Islet of Langerhans (tissue), 1 donor: Measurements from ENCODE around the gene COL23A1.

Experiments used
- FAIRE-seq: peaks from one replicate; lab custom pipeline; 2011; peaks lifted over from hg19 to GRCh38; lab: Jason Lieb, UNC

COL23A1 gene

DNA sequence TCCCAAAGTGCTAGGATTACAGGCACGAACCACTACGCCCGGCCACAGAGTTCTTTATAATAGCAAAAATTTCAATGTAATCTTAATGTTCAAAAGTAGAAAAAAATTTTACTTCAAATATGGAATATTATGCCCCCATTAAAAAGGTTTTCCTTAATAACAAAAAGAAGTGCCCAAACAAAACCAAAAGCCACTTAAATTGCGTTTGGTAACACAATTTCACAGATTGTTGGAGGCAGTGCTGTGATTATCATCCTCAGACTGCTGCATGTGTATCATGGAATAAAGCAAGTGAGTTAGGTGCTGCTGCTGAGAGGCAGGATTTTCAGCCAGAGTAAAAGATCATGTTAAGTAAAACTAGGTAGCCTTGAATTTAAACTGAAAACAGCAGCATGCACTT is 132.7 kb downstream of the COL23A1 start:
- FAIRE-seq: no peak

- no peak for FAIRE-seq
Observed at GRCh38 chr5:178455480-178455835, 134.7 kb downstream of the COL23A1 start.

- FAIRE-seq: no peak
Observed at GRCh38 chr5:178454821-178455479, 135.2 kb downstream of the COL23A1 start.

DNA sequence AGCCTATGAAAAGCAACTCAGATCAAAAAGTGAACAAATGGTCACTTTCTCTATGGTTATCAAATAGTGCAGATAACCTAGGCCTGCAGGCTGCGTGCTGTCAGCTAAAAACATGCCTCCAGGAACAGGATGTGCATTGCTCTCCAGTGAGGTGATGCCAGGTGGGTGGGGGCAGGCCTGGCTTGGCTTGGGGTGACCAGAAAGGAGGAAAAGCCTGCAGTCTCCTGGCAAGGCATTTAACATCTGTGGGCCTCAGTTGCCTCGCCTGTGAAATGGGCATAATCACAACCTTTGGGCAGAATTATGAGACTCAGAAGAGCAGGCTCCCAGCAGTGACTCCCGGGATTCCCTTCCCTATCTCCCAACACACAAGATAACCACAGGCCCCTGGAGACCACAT is 135.9 kb downstream of the COL23A1 start:
- no peak for FAIRE-seq

DNA sequence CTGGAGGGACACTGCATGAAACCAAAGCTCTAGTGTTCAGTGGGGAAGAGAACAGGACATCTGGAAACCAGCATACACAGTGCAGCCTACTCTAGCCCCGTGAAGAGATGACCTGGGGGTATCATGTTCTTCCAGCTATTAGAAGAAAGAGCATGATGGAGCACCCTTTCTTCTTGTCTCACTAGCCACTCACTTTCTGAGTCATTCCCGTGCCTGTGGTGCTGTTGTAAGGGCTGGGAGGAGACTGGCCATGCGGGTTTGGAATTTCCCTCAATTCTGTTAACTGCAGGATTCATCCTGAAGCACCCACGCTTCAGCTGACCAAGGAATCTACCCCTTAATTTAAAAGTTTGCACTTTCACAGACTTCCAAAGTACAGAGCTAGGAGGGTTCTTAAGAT is 137.0 kb downstream of the COL23A1 start:
- FAIRE-seq: no peak

DNA sequence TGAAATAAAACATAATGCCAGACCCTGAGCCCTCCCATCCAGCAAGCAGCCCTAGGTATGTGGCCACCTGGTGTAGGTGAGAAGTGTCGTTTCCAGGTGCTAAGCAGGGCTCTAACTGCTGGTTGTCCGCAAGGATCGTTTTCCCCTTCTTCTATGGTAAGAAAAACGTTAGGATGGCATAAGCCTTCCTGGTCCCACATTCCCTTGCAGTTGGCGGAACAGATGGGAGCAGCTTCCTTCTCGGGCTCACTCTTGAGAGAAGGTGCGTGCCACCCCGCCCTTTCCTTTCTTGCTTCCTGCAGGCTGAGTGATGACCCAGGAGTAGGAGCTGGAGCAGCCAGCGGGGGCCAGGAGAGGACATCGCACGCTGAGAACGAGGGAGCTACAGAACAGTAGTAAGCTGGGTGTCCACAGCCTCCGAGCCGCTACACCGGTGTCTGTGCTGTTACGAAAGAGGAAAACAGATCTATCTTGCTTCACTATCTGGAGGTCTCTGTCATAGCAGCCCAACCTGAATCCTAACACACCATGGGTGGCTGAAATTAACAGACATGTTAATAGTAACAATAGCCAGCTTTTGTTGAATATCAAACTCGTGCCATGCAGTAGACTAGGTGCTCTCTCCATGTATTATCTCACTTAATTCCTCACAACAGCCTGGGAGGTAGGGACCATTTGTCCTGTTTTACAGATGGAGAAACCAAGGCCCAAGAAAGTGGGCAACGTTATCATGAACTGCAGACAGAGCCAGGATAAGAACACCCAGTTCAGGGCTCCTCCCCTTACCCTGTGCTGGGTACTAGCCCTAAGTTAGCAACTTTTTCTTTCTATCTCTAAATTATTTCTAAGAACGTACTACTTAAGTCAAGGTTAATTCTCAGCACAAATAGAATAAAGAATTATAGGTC is 139.8 kb downstream of the COL23A1 start:
- FAIRE-seq: no peak

- FAIRE-seq: no peak
Observed at GRCh38 chr5:178449163-178450070, 140.8 kb downstream of the COL23A1 start.

- FAIRE-seq: no peak
Observed at GRCh38 chr5:178445534-178445933, 144.7 kb downstream of the COL23A1 start.

- no peak for FAIRE-seq
Observed at GRCh38 chr5:178442405-178443257, 147.6 kb downstream of the COL23A1 start.

- FAIRE-seq: no peak
Observed at GRCh38 chr5:178441486-178442270, 148.5 kb downstream of the COL23A1 start.

DNA sequence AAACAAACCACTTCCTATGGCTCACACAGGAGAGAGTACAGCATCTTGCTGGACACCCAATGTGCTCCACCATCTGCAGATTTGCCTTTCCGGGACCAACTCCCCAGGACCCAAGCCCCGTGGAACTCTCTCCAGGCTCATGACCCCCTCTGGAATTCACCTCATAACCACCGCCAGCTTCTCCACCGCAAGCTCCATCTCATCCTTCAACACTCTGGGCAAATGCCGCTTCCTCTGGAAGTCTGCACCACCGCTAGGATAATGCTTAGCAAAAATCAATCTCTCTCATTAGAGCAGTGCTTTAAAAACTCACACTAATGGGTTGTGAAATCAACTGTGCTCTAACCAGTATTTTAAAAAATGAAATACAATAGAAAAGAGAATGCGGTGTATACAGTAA is 150.0 kb downstream of the COL23A1 start:
- FAIRE-seq: no peak

GRCh38 chr5:178439493-178440180 is 150.6 kb downstream of the COL23A1 start:
- FAIRE-seq: no peak

DNA sequence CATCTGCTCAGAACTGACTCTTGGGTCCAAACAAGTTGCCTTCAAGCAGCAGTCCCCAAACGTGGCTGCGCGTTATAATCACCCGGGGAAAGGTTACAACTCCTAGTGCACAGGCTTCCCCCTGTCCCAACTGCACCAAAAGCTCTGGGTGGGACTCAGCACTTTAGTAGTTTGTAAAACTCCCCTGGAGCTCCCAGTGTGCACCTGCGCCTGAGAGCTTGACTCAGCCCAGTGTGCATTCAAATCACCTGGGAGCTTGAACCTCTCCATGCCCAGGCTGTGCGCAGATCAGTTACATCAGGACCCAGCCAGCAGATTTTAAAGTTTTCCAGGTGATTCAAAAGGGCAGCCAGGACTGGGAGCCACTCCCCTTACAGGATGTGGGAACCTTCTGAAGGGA is 151.4 kb downstream of the COL23A1 start:
- FAIRE-seq: no peak

DNA sequence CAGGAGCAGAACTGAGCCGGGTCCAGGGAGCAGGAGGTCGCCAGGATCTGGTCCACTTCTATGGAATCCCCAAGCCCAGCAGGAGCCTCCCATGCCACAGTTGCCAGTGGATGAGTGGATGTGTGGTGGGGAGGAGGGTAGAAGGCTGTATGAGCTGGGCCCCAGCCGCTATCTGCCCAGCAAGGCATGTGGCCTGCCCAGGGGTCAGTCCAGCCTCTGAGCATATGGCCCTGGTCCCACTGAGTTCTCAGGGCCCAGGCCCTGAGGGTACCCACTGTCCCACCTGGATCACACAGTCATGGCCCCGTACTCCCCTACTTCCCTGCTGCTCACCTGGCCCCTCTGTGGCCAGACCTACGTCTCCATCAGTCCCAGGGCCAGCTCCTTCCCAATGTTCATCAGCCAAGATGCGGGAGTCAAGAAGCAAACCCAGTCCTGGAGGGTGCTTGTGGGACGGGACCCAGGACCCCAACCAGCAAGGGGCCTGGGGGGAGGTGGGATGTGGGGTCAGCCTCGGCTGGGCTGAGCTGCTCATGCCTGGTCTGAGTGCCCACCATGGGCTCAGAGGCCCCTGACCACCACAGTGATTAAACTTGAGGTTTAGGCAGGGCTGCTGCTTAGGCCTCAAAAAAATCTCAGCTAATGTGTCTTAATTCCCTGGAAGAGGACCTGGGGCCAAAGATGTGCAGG is 152.7 kb downstream of the COL23A1 start:
- FAIRE-seq: no peak

GRCh38 chr5:178436326-178436940 is 153.8 kb downstream of the COL23A1 start:
- no peak for FAIRE-seq

GRCh38 chr5:178435321-178436238 is 154.6 kb downstream of the COL23A1 start:
- FAIRE-seq: no peak

- FAIRE-seq: no peak
Observed at GRCh38 chr5:178434851-178435250, 155.3 kb downstream of the COL23A1 start.
